Caki2 (cell line): ENCODE data around the gene MBNL2. TPM values are rescaled to one million over a fixed set of nuclear protein-coding genes. Genes with fewer than 3 reads are reported as not detected.

Experiments
- DNase-seq: peaks from one replicate; pipeline ENCODE4 v3.0.0-alpha.2; 2015; ENCODE audit warnings: low read depth
- in situ Hi-C: cut with HindIII; loops from 2 replicates; pipeline ENCODE4 v1.10.0; 2016; ENCODE audit warnings: low sequenced_read_pairs, low pct_unique_long_range_greater_than_20kb, mixed read lengths
- total RNA-seq: library from RNA; depleted of rRNA; stranded (reverse); fragments of >200 nt; shearing (Covaris generic); gene quantifications from 2 replicates; pipeline ENCODE4 v1.2.3, GENCODE V29; 2014; ENCODE audit warnings: low replicate concordance

MBNL2 gene
- total RNA-seq, 1 experiment from 2014 or later: 14.0 TPM

DNA sequence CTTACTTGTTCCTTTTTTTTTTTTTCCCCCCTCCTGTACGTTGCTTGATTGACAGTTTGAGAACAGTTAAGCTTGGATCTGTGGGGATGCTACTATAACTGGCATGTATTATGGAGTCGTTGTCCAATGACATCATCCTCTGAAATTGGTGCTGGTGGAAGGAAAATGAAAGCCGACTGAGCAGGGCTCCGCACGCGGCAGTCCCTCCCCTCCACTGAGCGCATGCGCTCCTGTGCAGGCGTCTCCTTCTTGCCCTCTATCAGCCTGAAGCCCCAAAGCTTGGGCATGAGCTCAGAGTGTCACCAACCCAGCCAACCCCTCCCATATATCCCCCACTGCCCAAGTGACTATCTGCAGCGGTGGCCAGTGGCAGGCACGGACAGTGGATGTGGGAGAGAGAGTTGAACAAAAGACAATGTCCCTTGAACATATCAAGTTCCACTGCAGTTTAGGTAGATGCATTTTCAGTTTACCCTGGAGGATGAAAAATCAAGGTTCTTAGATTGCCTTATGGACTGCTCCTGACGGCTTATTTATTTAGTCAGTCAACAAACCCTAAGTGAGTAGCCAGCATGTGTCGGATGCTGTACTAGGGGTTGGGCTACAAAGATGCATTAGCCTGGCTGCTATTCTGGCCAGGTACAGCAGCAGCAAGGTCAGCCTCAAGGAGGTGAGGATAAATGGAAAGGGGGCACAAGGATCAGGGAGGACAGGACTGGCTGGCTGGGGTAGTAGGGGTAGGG, 20.8 kb downstream of the MBNL2 start:
- DNase-seq: no peak
- in situ Hi-C loops: no loop called here

GRCh38 chr13:97243915-97244781, 22.0 kb downstream of the MBNL2 start:
- in situ Hi-C loops: no loop called here
- no peak for DNase-seq

GRCh38 chr13:97245011-97245410, 22.9 kb downstream of the MBNL2 start:
- in situ Hi-C loops: no loop called here
- DNase-seq: no peak

DNA sequence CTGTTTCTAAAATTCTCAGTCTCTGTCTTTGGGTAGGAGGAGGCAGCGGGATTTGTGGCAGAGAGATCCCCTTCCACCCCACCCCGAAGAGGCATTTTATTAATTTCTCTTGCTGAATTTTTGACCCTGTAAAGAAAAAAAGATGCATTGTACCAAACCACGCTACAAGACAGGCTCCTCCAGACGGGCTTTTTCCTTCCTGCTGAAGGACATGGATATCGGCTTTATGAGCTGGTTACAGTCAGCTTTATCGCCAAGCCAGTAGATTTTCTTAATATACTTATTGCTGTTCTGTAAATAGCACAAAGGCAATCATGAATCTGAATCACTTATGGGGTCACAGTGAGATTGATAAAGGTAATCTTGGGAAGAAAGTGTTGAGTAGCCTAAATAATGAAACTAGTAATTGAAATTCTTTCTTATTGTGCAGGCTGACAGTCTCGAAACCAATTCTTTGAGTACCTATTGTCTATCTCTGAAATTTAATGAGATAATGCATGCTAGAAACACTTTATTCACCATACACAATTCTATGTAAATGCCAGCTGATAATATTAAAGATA, 24.5 kb downstream of the MBNL2 start:
- no peak for DNase-seq
- in situ Hi-C loops: no loop called here

DNA sequence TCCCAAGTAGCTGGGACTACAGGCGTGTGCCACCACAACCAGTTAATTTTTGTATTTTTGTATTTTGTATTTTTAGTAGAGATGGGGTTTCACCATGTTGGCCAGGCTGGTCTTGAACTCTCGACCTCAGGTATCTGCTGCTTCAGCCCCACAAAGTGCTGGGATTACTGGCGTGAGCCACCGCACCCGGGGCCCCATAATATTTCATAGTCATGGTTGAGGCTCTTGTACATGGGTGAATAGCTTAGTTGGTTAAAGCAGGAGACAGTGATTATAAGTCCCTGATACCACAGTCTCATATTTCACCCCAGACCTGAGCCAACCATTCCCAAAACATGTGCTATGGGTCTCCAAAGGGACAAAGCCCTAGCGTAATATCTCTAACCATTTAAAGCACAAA, 26.1 kb downstream of the MBNL2 start:
- in situ Hi-C loops: no loop called here
- no peak for DNase-seq

DNA sequence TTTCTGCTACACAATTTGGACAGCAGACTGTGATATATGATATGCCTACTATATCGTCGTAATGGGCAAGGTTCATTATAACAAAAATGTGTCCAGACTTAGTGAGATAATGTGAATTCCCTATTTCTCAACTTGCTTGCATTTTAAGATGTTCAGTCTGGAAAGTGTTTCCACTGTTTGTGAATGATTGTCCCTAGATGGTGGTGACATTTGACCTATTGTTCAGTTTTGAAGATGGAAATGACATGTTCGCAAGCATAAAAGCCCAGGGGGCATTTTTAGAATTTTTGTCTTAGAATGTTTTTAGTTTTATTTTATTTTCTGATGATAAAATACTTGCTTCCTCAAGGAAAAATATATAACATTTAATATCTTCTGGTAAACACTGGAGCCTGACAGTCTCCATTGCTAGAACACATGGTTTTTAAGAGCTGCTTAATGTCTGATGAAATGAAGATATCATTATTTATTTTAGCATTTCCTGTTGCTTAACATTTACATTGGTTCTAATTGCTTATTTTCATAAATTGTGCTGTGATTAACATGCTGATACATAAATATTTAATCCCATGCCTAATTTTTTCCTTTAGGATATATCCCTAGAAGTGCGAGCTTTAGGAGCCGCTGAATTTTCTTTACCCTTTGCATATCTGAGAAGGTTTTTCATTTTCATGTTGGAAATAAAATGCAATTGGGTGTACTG, 27.1 kb downstream of the MBNL2 start:
- in situ Hi-C loops: no loop called here
- no peak for DNase-seq

DNA sequence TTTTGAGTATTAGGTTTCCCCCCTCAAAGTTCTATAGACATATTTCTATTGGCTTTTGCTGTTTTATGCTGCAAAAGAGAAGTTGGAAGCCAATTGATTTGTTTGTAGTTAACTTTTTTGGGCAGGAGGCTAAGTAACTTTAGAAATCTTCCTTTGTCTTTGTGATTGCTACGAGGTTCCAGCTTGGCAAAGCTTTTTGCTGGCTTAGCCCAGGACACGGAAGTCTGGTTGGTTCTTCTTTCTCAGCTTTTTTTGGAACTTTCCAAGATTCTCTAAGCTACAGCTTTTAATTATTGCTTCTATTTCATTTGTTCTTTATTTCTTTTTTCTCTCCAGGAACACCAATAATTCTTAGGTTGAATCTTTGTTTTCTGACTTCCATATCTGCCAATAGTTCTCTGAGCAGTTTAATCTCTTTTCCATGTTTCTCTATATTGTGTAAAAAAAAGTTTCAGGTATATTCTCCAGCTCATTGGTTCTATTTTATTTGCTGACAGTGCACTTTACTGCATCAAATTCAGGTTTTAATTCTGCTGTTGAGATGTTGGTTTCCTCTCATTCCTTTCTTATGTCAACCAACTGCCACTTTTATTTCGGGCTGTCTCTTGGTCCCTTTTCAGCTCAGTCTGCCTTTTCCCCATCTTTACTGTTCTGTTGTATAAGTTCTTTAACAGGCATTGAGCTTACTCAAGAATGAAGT, 27.8 kb downstream of the MBNL2 start:
- no peak for DNase-seq
- in situ Hi-C loops: no loop called here

- no peak for DNase-seq
- in situ Hi-C loops: no loop called here
Measured at GRCh38 chr13:97250560-97250959, 28.4 kb downstream of the MBNL2 start.

DNA sequence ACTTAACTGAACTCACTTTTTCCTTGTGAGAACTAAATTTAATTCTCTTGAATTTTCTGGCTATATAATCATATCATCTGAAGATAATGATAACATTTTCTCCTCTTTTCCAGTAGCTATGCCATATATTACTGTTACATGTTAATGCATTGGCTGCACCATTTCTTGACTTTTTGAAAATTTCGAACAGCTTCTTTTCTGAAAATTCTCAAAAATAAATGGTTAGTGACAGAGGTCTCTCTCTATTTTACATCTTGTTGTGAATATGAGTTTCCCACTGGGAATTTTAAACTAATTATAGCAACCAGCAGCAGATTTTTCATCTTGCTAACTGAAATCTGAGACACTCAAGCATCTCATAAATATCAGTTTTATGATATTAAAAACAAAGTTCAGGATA, 30.6 kb downstream of the MBNL2 start:
- no peak for DNase-seq
- in situ Hi-C loops: no loop called here

DNA sequence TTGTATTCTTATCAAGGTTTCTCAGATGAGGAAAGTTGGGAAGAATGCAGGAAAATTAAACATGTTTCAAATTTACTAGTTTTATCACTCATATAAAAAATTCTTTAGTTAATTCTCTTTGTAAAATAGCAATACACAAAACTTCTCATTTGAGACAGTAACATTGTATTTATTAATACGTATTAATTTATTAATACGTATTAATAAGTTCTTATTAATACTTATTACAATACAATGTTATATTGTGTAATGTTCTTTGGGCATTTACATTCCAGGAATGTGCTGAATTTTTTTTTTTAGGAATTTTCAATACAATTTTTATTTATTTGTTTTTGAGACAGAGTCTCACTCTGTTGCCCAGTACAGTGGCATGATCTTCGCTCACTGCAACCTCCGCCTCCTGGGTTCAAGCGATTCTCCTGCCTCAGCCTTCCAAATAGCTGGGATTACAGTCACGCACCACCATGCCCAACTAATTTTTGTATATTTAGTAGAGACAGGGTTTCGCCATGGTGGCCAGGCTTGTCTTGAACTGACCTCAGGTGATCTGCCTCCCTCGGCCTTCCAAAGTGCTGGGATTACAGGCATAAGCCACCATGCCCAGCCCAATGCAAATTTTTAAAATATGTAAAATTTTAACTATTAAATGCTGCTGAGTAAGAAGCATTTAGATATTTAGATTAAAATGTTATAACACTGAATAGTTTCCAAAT, 31.6 kb downstream of the MBNL2 start:
- in situ Hi-C loops: no loop called here
- no peak for DNase-seq

- peak; percentile 79 for DNase-seq
- in situ Hi-C loops: no loop called here
Measured at GRCh38 chr13:97254816-97255215, 32.7 kb downstream of the MBNL2 start.

DNA sequence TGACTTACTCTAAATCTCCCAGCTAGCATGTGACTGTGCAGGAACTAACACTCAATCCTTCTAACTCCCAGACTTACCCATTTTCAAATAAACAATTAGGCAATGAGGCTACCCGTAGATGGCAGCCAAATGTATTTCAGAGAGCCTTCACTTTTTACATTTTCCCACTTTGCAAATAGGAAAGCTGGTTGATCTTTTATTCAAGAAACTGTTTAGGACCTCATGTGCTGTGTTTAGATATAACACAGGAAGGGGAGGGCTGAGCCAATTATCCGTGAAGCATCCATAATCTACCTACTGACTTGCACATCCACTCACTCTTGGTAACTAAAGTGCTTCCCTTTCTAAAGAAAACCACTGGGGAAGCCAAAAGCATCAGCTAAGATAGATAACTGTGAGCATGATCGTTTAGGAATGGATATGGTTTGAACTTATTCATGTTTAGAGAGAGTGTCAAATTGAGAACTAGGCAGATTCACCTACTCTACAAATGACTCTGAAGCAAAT, 33.4 kb downstream of the MBNL2 start:
- in situ Hi-C loops: no loop called here
- peak; percentile 57 for DNase-seq

DNA sequence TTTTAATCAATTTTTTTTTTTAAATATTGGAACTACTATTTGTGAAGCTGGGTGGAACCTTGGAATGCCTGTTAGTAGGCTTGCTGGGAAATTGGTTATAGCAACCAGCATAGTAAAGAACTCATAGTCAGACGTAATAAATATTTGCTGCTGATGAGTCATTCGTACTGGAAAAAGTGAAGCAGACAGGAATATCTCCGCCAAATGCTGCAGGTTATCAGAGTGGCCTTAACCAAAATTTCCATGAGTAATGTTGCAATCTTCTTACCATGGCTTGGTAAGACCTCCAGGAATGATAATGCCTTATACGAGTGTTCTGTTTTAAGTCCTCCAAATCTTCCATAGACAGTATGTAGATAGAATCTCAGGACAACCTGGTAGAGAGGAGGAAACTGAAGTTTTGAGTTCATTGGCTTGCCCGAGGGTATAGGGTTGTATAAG, 34.2 kb downstream of the MBNL2 start:
- in situ Hi-C loops: no loop called here
- DNase-seq: peak; percentile 82

GRCh38 chr13:97257228-97257755, 35.2 kb downstream of the MBNL2 start:
- peak; percentile 4 for DNase-seq
- in situ Hi-C loops: no loop called here

GRCh38 chr13:97257800-97258799, 36.0 kb downstream of the MBNL2 start:
- in situ Hi-C loops: no loop called here
- DNase-seq: peak; percentile 94

- no peak for DNase-seq
- in situ Hi-C loops: no loop called here
Measured at GRCh38 chr13:97258801-97259200, 36.7 kb downstream of the MBNL2 start.
